Activated naive CD8-positive, alpha-beta T cell treated with anti-CD3 and anti-CD28 coated beads for 36 hours (primary cell): ENCODE results near the gene LCA5. TPM values are rescaled to one million over a fixed set of nuclear protein-coding genes. Genes with fewer than 3 reads are reported as not detected.
"Not testable (repeated sequence)": the region's sequence is repeated elsewhere in the genome, so short reads cannot be mapped to it uniquely, and the experiment has no call there.

Experiments used
- DNase-seq: peaks from one replicate; pipeline ENCODE4 v3.0.0; 2021
- H3K27ac Mint-ChIP-seq: one replicate; pipeline ENCODE4 v1.8.0; 2022; ENCODE audit warnings: mild to moderate bottlenecking, moderate library complexity, mixed read lengths
- H3K27me3 Mint-ChIP-seq: one replicate; pipeline ENCODE4 v1.8.0; 2022; ENCODE audit warnings: mild to moderate bottlenecking, mixed read lengths
- H3K36me3 Mint-ChIP-seq: one replicate; pipeline ENCODE4 v1.8.0; 2021; ENCODE audit warnings: mild to moderate bottlenecking, mixed read lengths
- H3K4me1 Mint-ChIP-seq: one replicate; pipeline ENCODE4 v1.8.0; 2021; ENCODE audit warnings: mixed read lengths
- H3K4me3 Mint-ChIP-seq: one replicate; pipeline ENCODE4 v1.8.0; 2022; ENCODE audit warnings: mild to moderate bottlenecking, moderate library complexity, mixed read lengths
- H3K9me3 Mint-ChIP-seq: one replicate; pipeline ENCODE4 v1.8.0; 2022; ENCODE audit warnings: mixed read lengths
- total RNA-seq, 2 experiments: library from RNA; stranded (reverse); gene quantifications; one replicate each; pipeline ENCODE4 v1.2.3, GENCODE V29; 2021

The LCA5 gene
- total RNA-seq, 2 experiments from 2014 or later, result 0.21 to 0.32 TPM

DNA sequence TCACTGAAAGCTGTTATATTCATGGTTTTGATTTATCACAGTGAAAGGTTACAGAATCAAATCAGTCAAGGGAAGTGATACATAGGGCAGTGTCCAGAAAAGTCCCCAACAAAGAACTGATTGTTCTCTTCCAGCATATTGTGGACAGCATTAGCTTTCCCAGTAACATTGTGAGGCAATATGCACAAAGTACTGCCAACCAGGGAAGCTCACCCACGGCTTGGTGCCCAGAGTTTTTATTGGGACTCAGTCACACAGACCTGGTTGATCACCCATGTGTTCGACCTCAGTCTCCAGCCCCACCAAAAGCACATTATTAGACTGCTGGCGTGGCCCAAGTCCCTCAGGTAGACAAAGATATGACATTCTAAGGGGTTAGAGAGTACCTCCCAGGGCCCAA lies 76.0 kb downstream of the LCA5 start:
- H3K4me3 Mint-ChIP-seq, result no peak overlapping the region
- H3K36me3 Mint-ChIP-seq, result no peaks in the 10 kb centered on the region
- no peak for DNase-seq
- no peaks in the 10 kb centered on the region for H3K4me1 Mint-ChIP-seq
- peaks cover 20% of the 10 kb centered on the region for H3K27me3 Mint-ChIP-seq
- H3K9me3 Mint-ChIP-seq, result peaks cover 2% of the 10 kb centered on the region
- no peak overlapping the region for H3K27ac Mint-ChIP-seq

GRCh38 chr6:79455446-79455845 lies 81.8 kb downstream of the LCA5 start:
- Mint-ChIP-seq H3K4me3 (no peak overlapping the region), H3K27ac (no peak overlapping the region), H3K4me1 (no peaks in the 10 kb centered on the region), H3K36me3 (no peaks in the 10 kb centered on the region), H3K27me3 (peaks cover 7% of the 10 kb centered on the region), H3K9me3 (peaks cover 2% of the 10 kb centered on the region)
- no peak for DNase-seq

GRCh38 chr6:79453558-79454042 lies 83.6 kb downstream of the LCA5 start:
- Mint-ChIP-seq H3K36me3 (no peaks in the 10 kb centered on the region), H3K27ac (no peak overlapping the region), H3K9me3 (peaks cover 2% of the 10 kb centered on the region), H3K4me1 (no peaks in the 10 kb centered on the region), H3K27me3 (no peaks in the 10 kb centered on the region), H3K4me3 (no peak overlapping the region)
- no peak for DNase-seq

DNA sequence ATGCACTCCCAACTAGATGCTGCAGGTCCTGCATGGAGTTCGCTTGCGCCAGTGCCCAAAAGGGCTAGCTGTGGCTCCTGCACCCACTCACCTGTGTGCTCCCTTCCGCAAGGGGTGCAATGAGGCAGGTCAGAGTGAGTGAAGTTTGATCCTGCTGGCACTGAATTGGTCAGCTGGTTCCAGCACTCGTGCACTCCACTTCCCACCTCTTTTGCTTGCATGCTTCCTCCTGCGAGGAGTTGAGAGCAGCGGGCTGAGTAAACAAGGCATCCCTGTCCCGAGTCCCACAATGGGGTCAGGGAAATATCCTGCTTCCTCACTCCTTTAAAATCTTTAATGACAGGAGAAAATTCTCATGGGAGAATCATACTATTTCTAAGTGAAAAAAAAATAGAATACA lies 86.2 kb downstream of the LCA5 start:
- DNase-seq, result no peak
- Mint-ChIP-seq H3K4me1 (no peaks in the 10 kb centered on the region), H3K27ac (no peak overlapping the region), H3K4me3 (no peak overlapping the region), H3K27me3 (no peaks in the 10 kb centered on the region), H3K9me3 (no peaks in the 10 kb centered on the region), H3K36me3 (no peaks in the 10 kb centered on the region)

DNA sequence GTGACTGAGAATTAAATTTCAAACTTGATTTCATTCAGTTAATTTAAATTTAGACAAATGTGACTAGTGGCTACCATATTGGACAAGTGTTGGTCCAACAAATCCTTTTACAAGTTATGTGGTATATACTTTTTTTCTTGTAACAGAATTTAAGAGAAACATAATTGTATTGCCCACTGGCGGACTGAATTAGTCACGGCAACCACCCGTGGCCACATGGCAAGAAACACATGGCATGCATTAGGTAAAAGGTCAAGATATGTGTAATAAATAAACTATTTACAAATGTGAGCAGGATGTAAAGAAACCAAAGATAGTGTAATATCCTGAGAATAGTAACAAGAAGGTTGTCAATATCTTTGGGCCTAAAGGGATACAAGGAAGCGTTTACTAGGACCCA lies 91.2 kb downstream of the LCA5 start:
- no peak overlapping the region for H3K4me3 Mint-ChIP-seq
- H3K27ac Mint-ChIP-seq, result no peak overlapping the region
- H3K9me3 Mint-ChIP-seq, result peaks cover 4% of the 10 kb centered on the region
- DNase-seq, result no peak
- no peaks in the 10 kb centered on the region for H3K36me3 Mint-ChIP-seq
- H3K27me3 Mint-ChIP-seq, result peaks cover 6% of the 10 kb centered on the region
- H3K4me1 Mint-ChIP-seq, result no peaks in the 10 kb centered on the region

DNA sequence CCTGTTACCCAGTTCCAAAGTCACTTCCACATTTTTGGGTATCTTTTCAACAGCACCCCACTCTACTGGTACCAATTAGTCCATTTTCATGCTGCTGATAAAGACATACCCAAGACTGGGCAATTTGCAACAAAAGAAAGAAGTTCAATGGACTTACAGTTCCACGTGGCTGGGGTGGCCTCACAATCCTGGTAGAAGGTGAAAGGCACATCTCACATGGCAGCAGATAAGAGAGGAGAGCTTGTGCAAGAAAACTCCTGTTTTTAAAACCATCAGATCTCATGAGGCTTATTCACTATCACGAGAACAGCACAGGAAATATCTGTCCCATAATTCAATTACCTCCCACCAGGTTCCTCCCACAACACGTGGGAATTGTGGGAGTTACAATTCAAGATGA lies 93.4 kb downstream of the LCA5 start:
- DNase-seq, H3K4me3 Mint-ChIP-seq, H3K36me3 Mint-ChIP-seq, H3K27ac Mint-ChIP-seq, H3K4me1 Mint-ChIP-seq, H3K9me3 Mint-ChIP-seq, H3K27me3 Mint-ChIP-seq: not testable (repeated sequence)

- Mint-ChIP-seq H3K36me3 (no peaks in the 10 kb centered on the region), H3K4me3 (no peak overlapping the region), H3K27me3 (peaks cover 6% of the 10 kb centered on the region), H3K9me3 (peaks cover 4% of the 10 kb centered on the region), H3K4me1 (no peaks in the 10 kb centered on the region), H3K27ac (no peak overlapping the region)
- no peak for DNase-seq
Measured at GRCh38 chr6:79441192-79441591, 96.0 kb downstream of the LCA5 start.

GRCh38 chr6:79440598-79440997 lies 96.6 kb downstream of the LCA5 start:
- H3K9me3 Mint-ChIP-seq, result peaks cover 4% of the 10 kb centered on the region
- no peak for DNase-seq
- no peak overlapping the region for H3K27ac Mint-ChIP-seq
- no peak overlapping the region for H3K4me3 Mint-ChIP-seq
- H3K36me3 Mint-ChIP-seq, result no peaks in the 10 kb centered on the region
- peaks cover 6% of the 10 kb centered on the region for H3K27me3 Mint-ChIP-seq
- H3K4me1 Mint-ChIP-seq, result no peaks in the 10 kb centered on the region

DNA sequence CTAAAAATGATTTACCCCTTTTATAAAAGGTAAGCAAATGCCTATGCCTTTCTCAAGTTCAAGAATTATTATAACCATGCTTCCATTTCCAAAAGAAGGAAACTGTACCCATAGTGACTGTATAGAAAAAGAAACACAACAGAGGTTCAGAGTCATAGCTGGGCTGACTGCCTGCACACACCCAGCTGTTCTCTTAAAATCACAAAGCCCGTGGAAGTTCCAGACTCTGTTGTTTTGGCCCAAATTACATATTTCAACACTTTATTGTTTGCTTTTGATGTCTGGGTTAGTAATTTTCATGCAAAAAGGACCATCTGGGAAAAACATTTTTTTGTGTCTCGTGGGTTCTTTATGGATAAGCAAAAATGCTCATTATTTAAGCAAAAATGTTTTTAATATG lies 99.2 kb downstream of the LCA5 start:
- Mint-ChIP-seq H3K36me3 (no peaks in the 10 kb centered on the region), H3K27me3 (peaks cover 6% of the 10 kb centered on the region), H3K9me3 (peaks cover 4% of the 10 kb centered on the region), H3K27ac (no peak overlapping the region), H3K4me3 (no peak overlapping the region), H3K4me1 (no peaks in the 10 kb centered on the region)
- no peak for DNase-seq

- no peaks in the 10 kb centered on the region for H3K4me1 Mint-ChIP-seq
- no peak for DNase-seq
- no peaks in the 10 kb centered on the region for H3K36me3 Mint-ChIP-seq
Measured at GRCh38 chr6:79436241-79436640, 101.0 kb downstream of the LCA5 start.

GRCh38 chr6:79435746-79436145 lies 101.5 kb downstream of the LCA5 start:
- no peaks in the 10 kb centered on the region for H3K4me1 Mint-ChIP-seq
- H3K9me3 Mint-ChIP-seq, result no peaks in the 10 kb centered on the region
- H3K27ac Mint-ChIP-seq, result no peak overlapping the region
- H3K4me3 Mint-ChIP-seq, result no peak overlapping the region
- no peak for DNase-seq
- H3K27me3 Mint-ChIP-seq, result no peaks in the 10 kb centered on the region
- no peaks in the 10 kb centered on the region for H3K36me3 Mint-ChIP-seq

More at GRCh38 chr6:79436241-79436640, 101.0 kb downstream of the LCA5 start:
- no peak overlapping the region for H3K4me3 Mint-ChIP-seq
- H3K9me3 Mint-ChIP-seq, result no peaks in the 10 kb centered on the region
- no peaks in the 10 kb centered on the region for H3K27me3 Mint-ChIP-seq
- no peak overlapping the region for H3K27ac Mint-ChIP-seq

Other genes starting within 250 kb of the LCA5 start
- 1 to 10 TPM; 5.1 to 5.2 TPM for gene SH3BGRL2, start 93.9 kb upstream of the LCA5 start, total RNA-seq